ENCODE measurements around the gene SYNJ1.
"Not testable (repeated sequence)": the region's sequence is repeated elsewhere in the genome, so short reads cannot be mapped to it uniquely, and the experiment has no call there.

The SYNJ1 gene, protein sequence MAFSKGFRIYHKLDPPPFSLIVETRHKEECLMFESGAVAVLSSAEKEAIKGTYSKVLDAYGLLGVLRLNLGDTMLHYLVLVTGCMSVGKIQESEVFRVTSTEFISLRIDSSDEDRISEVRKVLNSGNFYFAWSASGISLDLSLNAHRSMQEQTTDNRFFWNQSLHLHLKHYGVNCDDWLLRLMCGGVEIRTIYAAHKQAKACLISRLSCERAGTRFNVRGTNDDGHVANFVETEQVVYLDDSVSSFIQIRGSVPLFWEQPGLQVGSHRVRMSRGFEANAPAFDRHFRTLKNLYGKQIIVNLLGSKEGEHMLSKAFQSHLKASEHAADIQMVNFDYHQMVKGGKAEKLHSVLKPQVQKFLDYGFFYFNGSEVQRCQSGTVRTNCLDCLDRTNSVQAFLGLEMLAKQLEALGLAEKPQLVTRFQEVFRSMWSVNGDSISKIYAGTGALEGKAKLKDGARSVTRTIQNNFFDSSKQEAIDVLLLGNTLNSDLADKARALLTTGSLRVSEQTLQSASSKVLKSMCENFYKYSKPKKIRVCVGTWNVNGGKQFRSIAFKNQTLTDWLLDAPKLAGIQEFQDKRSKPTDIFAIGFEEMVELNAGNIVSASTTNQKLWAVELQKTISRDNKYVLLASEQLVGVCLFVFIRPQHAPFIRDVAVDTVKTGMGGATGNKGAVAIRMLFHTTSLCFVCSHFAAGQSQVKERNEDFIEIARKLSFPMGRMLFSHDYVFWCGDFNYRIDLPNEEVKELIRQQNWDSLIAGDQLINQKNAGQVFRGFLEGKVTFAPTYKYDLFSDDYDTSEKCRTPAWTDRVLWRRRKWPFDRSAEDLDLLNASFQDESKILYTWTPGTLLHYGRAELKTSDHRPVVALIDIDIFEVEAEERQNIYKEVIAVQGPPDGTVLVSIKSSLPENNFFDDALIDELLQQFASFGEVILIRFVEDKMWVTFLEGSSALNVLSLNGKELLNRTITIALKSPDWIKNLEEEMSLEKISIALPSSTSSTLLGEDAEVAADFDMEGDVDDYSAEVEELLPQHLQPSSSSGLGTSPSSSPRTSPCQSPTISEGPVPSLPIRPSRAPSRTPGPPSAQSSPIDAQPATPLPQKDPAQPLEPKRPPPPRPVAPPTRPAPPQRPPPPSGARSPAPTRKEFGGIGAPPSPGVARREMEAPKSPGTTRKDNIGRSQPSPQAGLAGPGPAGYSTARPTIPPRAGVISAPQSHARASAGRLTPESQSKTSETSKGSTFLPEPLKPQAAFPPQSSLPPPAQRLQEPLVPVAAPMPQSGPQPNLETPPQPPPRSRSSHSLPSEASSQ (N-terminal part only)

DNA sequence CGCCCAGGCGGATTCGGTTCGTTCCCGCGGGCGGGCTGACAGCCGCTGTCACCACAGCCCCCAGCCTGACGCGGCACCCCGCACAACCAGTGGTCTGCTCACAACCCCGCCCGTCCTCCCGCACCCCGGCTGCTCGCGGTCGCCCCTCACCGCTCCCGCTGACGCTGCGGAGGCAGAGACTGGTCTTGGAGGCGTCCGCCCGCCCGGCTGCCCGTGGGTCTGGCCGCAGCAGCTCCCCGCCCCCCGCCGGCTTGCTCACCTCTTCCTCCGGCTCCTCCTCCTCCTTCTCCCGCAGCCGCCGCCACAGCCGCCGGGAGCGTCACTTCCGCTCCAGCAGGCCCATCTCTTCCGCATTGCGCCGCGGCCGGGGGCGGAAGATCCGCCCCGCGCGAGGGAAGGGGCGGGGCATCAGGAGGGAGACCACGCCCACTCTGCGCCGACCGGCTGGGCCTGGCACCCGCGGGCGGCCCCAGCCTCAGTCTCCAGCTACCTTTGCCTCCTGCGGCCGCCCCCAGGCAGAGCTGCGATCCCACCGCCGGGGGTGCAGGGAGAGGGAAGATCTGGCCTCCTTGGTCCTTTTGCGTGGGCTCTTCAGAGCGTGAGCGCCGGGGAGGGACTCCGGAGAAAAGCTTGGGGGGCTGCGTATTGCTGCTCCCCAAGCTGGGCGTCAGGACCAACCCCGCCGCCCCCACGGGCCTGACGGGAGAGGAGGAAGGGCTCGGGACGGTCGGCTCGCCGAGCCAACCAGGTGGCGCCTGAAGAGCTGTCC, at the start of gene SYNJ1:
Gene SYNJ1, minus strand, starts transcription at position 327 of the 769 bp plus-strand sequence. CDS start 1,118 bp downstream, outside the sequence.
- peak; percentile 87 for DNase-seq (ENCODE audit: low read depth)
- TF ChIP-seq, protein P1, sequence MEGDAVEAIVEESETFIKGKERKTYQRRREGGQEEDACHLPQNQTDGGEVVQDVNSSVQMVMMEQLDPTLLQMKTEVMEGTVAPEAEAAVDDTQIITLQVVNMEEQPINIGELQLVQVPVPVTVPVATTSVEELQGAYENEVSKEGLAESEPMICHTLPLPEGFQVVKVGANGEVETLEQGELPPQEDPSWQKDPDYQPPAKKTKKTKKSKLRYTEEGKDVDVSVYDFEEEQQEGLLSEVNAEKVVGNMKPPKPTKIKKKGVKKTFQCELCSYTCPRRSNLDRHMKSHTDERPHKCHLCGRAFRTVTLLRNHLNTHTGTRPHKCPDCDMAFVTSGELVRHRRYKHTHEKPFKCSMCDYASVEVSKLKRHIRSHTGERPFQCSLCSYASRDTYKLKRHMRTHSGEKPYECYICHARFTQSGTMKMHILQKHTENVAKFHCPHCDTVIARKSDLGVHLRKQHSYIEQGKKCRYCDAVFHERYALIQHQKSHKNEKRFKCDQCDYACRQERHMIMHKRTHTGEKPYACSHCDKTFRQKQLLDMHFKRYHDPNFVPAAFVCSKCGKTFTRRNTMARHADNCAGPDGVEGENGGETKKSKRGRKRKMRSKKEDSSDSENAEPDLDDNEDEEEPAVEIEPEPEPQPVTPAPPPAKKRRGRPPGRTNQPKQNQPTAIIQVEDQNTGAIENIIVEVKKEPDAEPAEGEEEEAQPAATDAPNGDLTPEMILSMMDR (conservative IDR thresholded peaks at IDR 0.05; ENCODE audit: control insufficient read depth, insufficient read depth, low read depth, low read length), result no peak
- H3K4me3 ChIP-seq (ENCODE audit: control insufficient read depth, low read depth, low read length), result peak within 1 kb of the TSS; percentile 95

DNA sequence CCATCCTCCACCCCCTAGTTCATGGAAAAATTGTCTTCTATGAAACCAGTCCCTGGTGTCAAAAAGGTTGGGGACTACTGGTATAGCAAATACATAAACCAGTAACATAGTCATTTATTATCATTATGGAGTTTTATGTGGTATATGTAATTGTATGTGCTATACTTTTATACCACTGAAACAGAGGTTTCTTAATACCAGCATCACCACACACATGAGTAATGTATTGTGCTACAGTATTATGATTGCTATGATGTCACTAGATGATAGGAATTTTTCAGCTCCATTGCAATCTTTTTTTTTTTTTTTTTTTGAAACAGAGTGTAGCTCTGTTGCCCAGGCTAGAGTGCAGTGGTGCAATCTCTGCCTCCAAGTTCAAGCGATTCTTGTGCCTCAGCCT, 49.5 kb upstream of the SYNJ1 start:
- peak; percentile 24 for DNase-seq (ENCODE audit: low read depth)
- H3K4me3 ChIP-seq (ENCODE audit: control insufficient read depth, low read depth, low read length), result no peak overlapping the region

DNA sequence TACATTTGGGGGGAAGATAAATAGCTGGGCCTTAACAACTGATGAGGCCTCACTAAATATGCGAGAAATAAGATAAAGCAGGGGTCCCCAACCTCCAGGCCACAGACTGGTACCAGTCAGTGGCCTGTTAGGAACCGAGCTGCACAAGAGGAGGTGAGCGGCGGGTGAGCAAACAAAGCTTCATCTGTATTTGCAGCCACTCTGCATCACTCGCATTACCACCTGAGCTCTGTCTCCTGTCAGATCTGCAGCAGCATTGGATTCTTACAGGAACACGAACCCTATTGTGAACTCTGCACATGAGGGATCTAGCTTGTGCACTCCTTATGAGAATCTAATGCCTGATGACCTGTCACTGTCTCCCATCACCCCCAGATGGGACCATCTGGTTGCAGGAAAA, 48.9 kb upstream of the SYNJ1 start:
- TF ChIP-seq, protein P1 (conservative IDR thresholded peaks at IDR 0.05; ENCODE audit: control insufficient read depth, insufficient read depth, low read depth, low read length), result no peak
- no peak overlapping the region for H3K4me3 ChIP-seq (ENCODE audit: control insufficient read depth, low read depth, low read length)
- no peak for DNase-seq (ENCODE audit: low read depth)

More for the DNA sequence above, 49.5 kb upstream of the SYNJ1 start:
- TF ChIP-seq, protein P1 (conservative IDR thresholded peaks at IDR 0.05; ENCODE audit: control insufficient read depth, insufficient read depth, low read depth, low read length), result no peak

DNA sequence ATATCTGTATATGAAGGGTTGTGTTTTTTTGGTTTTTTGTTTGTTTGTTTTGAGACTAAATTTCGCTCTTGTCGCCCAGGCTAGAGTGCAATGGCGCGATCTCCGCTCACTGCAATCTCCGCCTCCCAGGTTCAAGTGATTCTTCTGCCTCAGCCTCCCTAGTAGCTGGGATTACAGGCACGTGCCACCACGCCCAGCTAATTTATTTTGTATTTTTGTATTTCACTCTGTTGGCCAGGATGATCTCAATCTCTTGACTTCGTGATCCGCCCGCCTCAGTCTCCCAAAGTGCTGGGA, 45.2 kb upstream of the SYNJ1 start:
- not testable (repeated sequence) for DNase-seq (ENCODE audit: low read depth); H3K4me3 ChIP-seq (ENCODE audit: control insufficient read depth, low read depth, low read length)

DNA sequence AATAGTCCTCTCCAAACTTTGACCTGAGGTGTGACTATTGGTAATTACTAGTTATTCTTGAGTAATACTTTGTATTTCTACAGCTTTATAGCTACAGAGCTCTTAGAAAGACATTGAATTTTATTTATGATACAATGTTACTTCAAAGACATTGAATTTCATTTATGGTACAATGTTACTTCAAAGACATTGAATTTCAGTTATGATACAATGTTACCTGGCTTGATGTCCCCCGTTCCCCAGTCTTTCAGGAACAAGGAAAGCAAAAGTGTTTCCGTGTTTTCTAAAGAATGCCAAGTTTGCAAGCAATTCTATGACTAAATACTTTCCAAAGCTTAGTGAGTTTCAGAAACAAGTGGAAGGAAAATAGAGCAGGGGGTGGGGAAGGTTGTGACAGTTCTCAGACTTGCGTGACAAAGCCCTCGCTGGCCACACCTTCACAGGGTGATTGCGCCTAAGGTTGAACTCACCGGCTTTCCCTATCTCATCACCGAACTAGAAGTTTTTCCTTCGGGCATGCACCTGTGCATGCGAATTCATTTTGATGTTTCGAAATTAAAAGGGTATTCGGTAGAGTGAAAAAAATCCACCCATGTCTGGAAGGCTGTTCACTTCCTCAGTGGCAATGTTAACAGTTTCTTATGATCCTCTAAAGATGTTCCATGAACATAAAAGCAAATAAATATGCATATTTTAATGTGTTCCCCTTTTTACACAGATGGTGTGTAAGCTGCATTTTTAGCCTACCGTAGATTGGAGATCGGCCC, 44.7 kb upstream of the SYNJ1 start:
- peak overlapping the region; percentile 67 for H3K4me3 ChIP-seq (ENCODE audit: control insufficient read depth, low read depth, low read length)
- TF ChIP-seq, protein P1 (conservative IDR thresholded peaks at IDR 0.05; ENCODE audit: control insufficient read depth, insufficient read depth, low read depth, low read length), result no peak
- DNase-seq (ENCODE audit: low read depth), result peak; percentile 15

DNA sequence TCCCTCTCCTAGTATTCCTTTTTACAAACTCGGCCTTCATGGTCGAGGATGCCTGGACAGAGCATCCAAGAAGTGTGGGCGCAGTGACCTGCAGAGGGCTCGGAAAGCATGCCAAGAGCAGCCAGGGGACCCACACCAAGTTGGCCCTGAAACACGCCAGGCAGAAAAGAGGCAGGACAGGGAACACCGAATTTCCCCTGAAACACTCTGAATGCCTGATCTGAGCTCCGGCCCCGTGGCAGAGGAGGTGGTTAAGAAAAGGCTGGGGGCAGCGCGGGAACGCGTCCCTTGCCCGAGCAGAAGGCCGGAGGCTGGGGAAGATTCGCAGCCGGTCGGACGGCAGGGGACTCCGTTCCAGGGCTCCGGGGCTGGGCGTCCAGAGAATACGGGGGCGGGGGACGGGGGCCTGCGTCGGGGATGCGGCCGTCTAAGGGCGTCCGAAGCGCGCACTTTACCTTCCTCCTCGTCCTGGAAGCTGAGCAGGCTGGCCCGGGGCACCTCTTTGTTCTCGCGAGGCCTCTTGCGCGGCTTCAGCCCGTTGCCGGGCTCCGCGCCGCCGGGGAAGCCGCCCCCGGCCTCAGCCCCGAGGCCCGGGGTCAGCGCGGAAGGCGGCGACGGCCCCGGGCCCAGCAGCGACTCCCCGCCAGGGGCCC, 43.2 kb upstream of the SYNJ1 start:
- peak; percentile 62 for DNase-seq (ENCODE audit: low read depth)
- peak overlapping the region; percentile 75 for H3K4me3 ChIP-seq (ENCODE audit: control insufficient read depth, low read depth, low read length)
- TF ChIP-seq, protein P1 (conservative IDR thresholded peaks at IDR 0.05; ENCODE audit: control insufficient read depth, insufficient read depth, low read depth, low read length), result no peak

Measured in fibroblast of mammary gland (primary cell).